Measurements from ENCODE around the gene RASL11B. TPM values are rescaled to one million over a fixed set of nuclear protein-coding genes. Genes with fewer than 3 reads are reported as not detected.

RASL11B gene
- total RNA-seq, 1 donor from 2014 or later, result 1.3 TPM

GRCh38 chr4:52842792-52843191 lies 19.3 kb upstream of the RASL11B start:
- Histone ChIP-seq H3K36me3 (ENCODE audit: control insufficient read depth, insufficient read depth, low read length) (no peaks in the 10 kb centered on the region), H3K27me3 (ENCODE audit: control insufficient read depth, insufficient read depth, low read length) (no peaks in the 10 kb centered on the region), H3K4me3 (ENCODE audit: low read depth, low read length) (no peak overlapping the region)
- DNase-seq (ENCODE audit: low read depth) (no peak), FAIRE-seq (peak; percentile 28)
- no peak for TF ChIP-seq CTCF (IDR thresholded peaks at IDR 0.05; ENCODE audit: insufficient read depth, low read length, severe bottlenecking)

GRCh38 chr4:52843351-52843750 lies 18.8 kb upstream of the RASL11B start:
- H3K36me3 ChIP-seq (ENCODE audit: control insufficient read depth, insufficient read depth, low read length), result no peaks in the 10 kb centered on the region
- no peak for TF ChIP-seq CTCF (IDR thresholded peaks at IDR 0.05; ENCODE audit: insufficient read depth, low read length, severe bottlenecking)
- no peaks in the 10 kb centered on the region for H3K27me3 ChIP-seq (ENCODE audit: control insufficient read depth, insufficient read depth, low read length)
- no peak overlapping the region for H3K4me3 ChIP-seq (ENCODE audit: low read depth, low read length)
- FAIRE-seq (peak; percentile 68), DNase-seq (ENCODE audit: low read depth) (no peak)

GRCh38 chr4:52843958-52844357 lies 18.2 kb upstream of the RASL11B start:
- FAIRE-seq (no peak), DNase-seq (ENCODE audit: low read depth) (no peak)
- H3K27me3 ChIP-seq (ENCODE audit: control insufficient read depth, insufficient read depth, low read length), result no peaks in the 10 kb centered on the region
- no peak for TF ChIP-seq CTCF (IDR thresholded peaks at IDR 0.05; ENCODE audit: insufficient read depth, low read length, severe bottlenecking)
- no peak overlapping the region for H3K4me3 ChIP-seq (ENCODE audit: low read depth, low read length)
- H3K36me3 ChIP-seq (ENCODE audit: control insufficient read depth, insufficient read depth, low read length), result no peaks in the 10 kb centered on the region

GRCh38 chr4:52844596-52844995 lies 17.5 kb upstream of the RASL11B start:
- FAIRE-seq (no peak), DNase-seq (ENCODE audit: low read depth) (peak; percentile 41)
- no peak for TF ChIP-seq CTCF (IDR thresholded peaks at IDR 0.05; ENCODE audit: insufficient read depth, low read length, severe bottlenecking)
- no peaks in the 10 kb centered on the region for H3K27me3 ChIP-seq (ENCODE audit: control insufficient read depth, insufficient read depth, low read length)
- no peaks in the 10 kb centered on the region for H3K36me3 ChIP-seq (ENCODE audit: control insufficient read depth, insufficient read depth, low read length)
- H3K4me3 ChIP-seq (ENCODE audit: low read depth, low read length), result no peak overlapping the region

GRCh38 chr4:52846502-52846901 lies 15.6 kb upstream of the RASL11B start:
- no peak for TF ChIP-seq CTCF (IDR thresholded peaks at IDR 0.05; ENCODE audit: insufficient read depth, low read length, severe bottlenecking)
- no peaks in the 10 kb centered on the region for H3K36me3 ChIP-seq (ENCODE audit: control insufficient read depth, insufficient read depth, low read length)
- no peak for FAIRE-seq
- no peaks in the 10 kb centered on the region for H3K27me3 ChIP-seq (ENCODE audit: control insufficient read depth, insufficient read depth, low read length)
- H3K4me3 ChIP-seq (ENCODE audit: low read depth, low read length), result no peak overlapping the region
- DNase-seq (ENCODE audit: low read depth), result no peak

- FAIRE-seq, result no peak
- Histone ChIP-seq H3K4me3 (ENCODE audit: low read depth, low read length) (no peak overlapping the region), H3K27me3 (ENCODE audit: control insufficient read depth, insufficient read depth, low read length) (no peaks in the 10 kb centered on the region), H3K36me3 (ENCODE audit: control insufficient read depth, insufficient read depth, low read length) (no peaks in the 10 kb centered on the region)
- peak; percentile 66 for DNase-seq (ENCODE audit: low read depth)
- no peak for TF ChIP-seq CTCF (IDR thresholded peaks at IDR 0.05; ENCODE audit: insufficient read depth, low read length, severe bottlenecking)
Observed at GRCh38 chr4:52848254-52848653, 13.9 kb upstream of the RASL11B start.
